ENCODE measurements around the gene PTPN11. TPM values are rescaled to one million over a fixed set of nuclear protein-coding genes. Genes with fewer than 3 reads are reported as not detected.

The PTPN11 gene
- total and polyA plus RNA-seq, 10 of the 15 experiments (the other 5 are each of a cell fraction or from before 2014, with no cell fraction given), result 14.6 to 85.2 (median 58.6) TPM

DNA sequence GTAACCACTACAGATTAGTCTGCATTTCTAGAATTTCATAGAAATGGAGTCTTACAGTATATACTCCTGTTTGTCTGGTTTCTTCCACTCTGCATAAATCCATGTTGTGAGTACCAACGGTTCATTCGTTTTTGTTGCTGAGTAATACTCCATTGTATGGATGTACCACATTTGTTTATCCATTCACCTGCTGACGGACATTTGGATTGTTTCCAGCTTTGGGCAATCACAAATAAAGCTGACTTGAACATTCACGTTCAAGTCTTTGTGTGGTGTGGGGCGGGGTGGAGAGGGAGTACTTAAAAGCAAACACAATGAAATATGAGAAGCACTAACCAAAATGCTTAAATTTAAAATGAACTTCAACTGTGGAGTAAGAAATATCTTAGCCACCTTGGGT, 43.6 kb upstream of the PTPN11 start:
- intact Hi-C loops (cut with micrococcal nuclease; ENCODE audit: unreplicated experiment), result no loop called here
- FAIRE-seq, result no peak
- ChIA-PET CTCF (no interaction called here), RAD21 (ENCODE audit: unreplicated experiment) (no interaction called here), POLR2A (no interaction called here), SMC1A (ENCODE audit: uncharacterized antibody, unreplicated experiment) (interaction anchor here (1.0 kb wide), 1 partner anchor 22 kb away, joined by 4 read pairs; no protein-coding TSS in a partner anchor)
- in situ Hi-C loops (cut with MboI), result no loop called here
- no peaks in the 10 kb centered on the region for H4K20me1 ChIP-seq (ENCODE audit: control insufficient read depth, insufficient read depth)
- TSS peak; percentile 3 for BruUV-seq (replicated peaks)
- DNase-seq (ENCODE audit: low read depth, low spot score), result no peak
- H3K27ac ChIP-seq (ENCODE audit: control insufficient read depth, insufficient read depth), result no peak overlapping the region
- ATAC-seq, result no peak
- H2AFZ ChIP-seq (ENCODE audit: control insufficient read depth, low read depth, low read length), result no peak overlapping the region
- no peaks in the 10 kb centered on the region; the same call in 2 of the 3 replicates for H3K9me3 ChIP-seq (replicated peaks; ENCODE audit: control insufficient read depth, insufficient read depth, low read length)
- no peak overlapping the region for H3K9ac ChIP-seq (ENCODE audit: control insufficient read depth, insufficient read depth, low read length)
- WGBS (ENCODE audit: insufficient coverage, insufficient replicate concordance, low lambda C conversion rate, missing lambda C conversion rate), result 99% methylated on average over 5 of the region's 5 CpGs
- no peak overlapping the region for H3K4me3 ChIP-seq
- H3K4me1 ChIP-seq (ENCODE audit: control insufficient read depth, insufficient read depth, low read length), result peaks cover 5% of the 10 kb centered on the region; the same call in 1 of the 2 replicates
- no peak overlapping the region for H3K4me2 ChIP-seq (ENCODE audit: control insufficient read depth, insufficient read depth)
- no peaks in the 10 kb centered on the region for H3K27me3 ChIP-seq (replicated peaks in 1 of 2; ENCODE audit: control insufficient read depth in 2 of 2, insufficient read depth in 2 of 2, low read length in 1 of 2)
- no peak for TF ChIP-seq HDAC2 (IDR thresholded peaks at IDR 0.05)
- TF ChIP-seq TARDBP (IDR thresholded peaks at IDR 0.05; ENCODE audit: borderline replicate concordance), result no peak
- no peak for TF ChIP-seq DPF2 (IDR thresholded peaks at IDR 0.05)
- TF ChIP-seq, protein P1, sequence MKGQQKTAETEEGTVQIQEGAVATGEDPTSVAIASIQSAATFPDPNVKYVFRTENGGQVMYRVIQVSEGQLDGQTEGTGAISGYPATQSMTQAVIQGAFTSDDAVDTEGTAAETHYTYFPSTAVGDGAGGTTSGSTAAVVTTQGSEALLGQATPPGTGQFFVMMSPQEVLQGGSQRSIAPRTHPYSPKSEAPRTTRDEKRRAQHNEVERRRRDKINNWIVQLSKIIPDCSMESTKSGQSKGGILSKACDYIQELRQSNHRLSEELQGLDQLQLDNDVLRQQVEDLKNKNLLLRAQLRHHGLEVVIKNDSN (IDR thresholded peaks at IDR 0.05; ENCODE audit: borderline replicate concordance, extremely low read length, insufficient read depth, low read depth, low read length), result no peak
- TF ChIP-seq, protein P2, sequence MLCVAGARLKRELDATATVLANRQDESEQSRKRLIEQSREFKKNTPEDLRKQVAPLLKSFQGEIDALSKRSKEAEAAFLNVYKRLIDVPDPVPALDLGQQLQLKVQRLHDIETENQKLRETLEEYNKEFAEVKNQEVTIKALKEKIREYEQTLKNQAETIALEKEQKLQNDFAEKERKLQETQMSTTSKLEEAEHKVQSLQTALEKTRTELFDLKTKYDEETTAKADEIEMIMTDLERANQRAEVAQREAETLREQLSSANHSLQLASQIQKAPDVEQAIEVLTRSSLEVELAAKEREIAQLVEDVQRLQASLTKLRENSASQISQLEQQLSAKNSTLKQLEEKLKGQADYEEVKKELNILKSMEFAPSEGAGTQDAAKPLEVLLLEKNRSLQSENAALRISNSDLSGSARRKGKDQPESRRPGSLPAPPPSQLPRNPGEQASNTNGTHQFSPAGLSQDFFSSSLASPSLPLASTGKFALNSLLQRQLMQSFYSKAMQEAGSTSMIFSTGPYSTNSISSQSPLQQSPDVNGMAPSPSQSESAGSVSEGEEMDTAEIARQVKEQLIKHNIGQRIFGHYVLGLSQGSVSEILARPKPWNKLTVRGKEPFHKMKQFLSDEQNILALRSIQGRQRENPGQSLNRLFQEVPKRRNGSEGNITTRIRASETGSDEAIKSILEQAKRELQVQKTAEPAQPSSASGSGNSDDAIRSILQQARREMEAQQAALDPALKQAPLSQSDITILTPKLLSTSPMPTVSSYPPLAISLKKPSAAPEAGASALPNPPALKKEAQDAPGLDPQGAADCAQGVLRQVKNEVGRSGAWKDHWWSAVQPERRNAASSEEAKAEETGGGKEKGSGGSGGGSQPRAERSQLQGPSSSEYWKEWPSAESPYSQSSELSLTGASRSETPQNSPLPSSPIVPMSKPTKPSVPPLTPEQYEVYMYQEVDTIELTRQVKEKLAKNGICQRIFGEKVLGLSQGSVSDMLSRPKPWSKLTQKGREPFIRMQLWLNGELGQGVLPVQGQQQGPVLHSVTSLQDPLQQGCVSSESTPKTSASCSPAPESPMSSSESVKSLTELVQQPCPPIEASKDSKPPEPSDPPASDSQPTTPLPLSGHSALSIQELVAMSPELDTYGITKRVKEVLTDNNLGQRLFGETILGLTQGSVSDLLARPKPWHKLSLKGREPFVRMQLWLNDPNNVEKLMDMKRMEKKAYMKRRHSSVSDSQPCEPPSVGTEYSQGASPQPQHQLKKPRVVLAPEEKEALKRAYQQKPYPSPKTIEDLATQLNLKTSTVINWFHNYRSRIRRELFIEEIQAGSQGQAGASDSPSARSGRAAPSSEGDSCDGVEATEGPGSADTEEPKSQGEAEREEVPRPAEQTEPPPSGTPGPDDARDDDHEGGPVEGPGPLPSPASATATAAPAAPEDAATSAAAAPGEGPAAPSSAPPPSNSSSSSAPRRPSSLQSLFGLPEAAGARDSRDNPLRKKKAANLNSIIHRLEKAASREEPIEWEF (IDR thresholded peaks at IDR 0.05; ENCODE audit: insufficient replicate concordance, low read depth, low read length), result no peak
- no peak for TF ChIP-seq RB1 (IDR thresholded peaks at IDR 0.05; ENCODE audit: borderline replicate concordance)
- TF ChIP-seq STAT1 (conservative IDR thresholded peaks at IDR 0.05), result no peak
- no peak for TF ChIP-seq ZNF274 (IDR thresholded peaks at IDR 0.05; ENCODE audit: insufficient read depth, insufficient read length)
- TF ChIP-seq BHLHE40 (IDR thresholded peaks at IDR 0.05; ENCODE audit: borderline replicate concordance in 1 of 2, low read depth in 2 of 2, low read length in 1 of 2), result no peak
- TF ChIP-seq, protein P3, sequence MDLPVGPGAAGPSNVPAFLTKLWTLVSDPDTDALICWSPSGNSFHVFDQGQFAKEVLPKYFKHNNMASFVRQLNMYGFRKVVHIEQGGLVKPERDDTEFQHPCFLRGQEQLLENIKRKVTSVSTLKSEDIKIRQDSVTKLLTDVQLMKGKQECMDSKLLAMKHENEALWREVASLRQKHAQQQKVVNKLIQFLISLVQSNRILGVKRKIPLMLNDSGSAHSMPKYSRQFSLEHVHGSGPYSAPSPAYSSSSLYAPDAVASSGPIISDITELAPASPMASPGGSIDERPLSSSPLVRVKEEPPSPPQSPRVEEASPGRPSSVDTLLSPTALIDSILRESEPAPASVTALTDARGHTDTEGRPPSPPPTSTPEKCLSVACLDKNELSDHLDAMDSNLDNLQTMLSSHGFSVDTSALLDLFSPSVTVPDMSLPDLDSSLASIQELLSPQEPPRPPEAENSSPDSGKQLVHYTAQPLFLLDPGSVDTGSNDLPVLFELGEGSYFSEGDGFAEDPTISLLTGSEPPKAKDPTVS (IDR thresholded peaks at IDR 0.05; ENCODE audit: low read depth, low read length), result no peak
- TF ChIP-seq ZNF217 (IDR thresholded peaks at IDR 0.05), result no peak
- no peak for TF ChIP-seq KAT2A (conservative IDR thresholded peaks at IDR 0.05; ENCODE audit: control insufficient read depth, low read depth, low read length)
- H3K36me3 ChIP-seq (ENCODE audit: control insufficient read depth in 2 of 2, insufficient read depth in 2 of 2, low read length in 1 of 2), result no peaks in the 10 kb centered on the region; a peak in 1 of 4 replicates
- peaks cover 57% of the 10 kb centered on the region for H3K79me2 ChIP-seq (ENCODE audit: control insufficient read depth, insufficient read depth, low read length)

Measured in GM12878 (cell line).